K562 (cell line): ENCODE measurements around the gene ABCA7. TPM values are rescaled to one million over a fixed set of nuclear protein-coding genes. Genes with fewer than 3 reads are reported as not detected.

Experiments used
- ATF7 ChIP-seq: fragments of 450-650 bp; IDR thresholded peaks from 2 replicates; pipeline ENCODE4 v1.7.1; 2014; ENCODE audit warnings: mild to moderate bottlenecking, moderate library complexity
- HDAC6 ChIP-seq: IDR thresholded peaks from 2 replicates; pipeline ENCODE4 v1.6.1; 2012; ENCODE audit warnings: low read depth, mild to moderate bottlenecking, control low read depth, inconsistent platforms, low read length, moderate library complexity
- MYC ChIP-seq, 2 experiments: fragments of 250-450 bp in 1 of 2; sonication (Bioruptor Pico) in 1 of 2; IDR thresholded peaks; 2 replicates each; pipeline versions ENCODE4 v1.5.1 to v1.6.1; 2012 to 2021; ENCODE audit warnings: low read depth in 2 of 2, borderline replicate concordance in 1 of 2, improper control_type of control experiment in 1 of 2, low read length in 1 of 2, mild to moderate bottlenecking in 1 of 2, moderate library complexity in 1 of 2
- PBX2 ChIP-seq, 2 experiments: IDR thresholded peaks in 1 of 2; conservative IDR thresholded peaks in 1 of 2; 2 replicates each; pipeline ENCODE4 v1.6.1; 2016; ENCODE audit warnings: low read depth in 2 of 2, mild to moderate bottlenecking in 1 of 2, missing compliant biosample characterization in 1 of 2, missing genetic modification characterization in 1 of 2, moderate library complexity in 1 of 2
- PHB2 ChIP-seq: fragments of 450-650 bp; IDR thresholded peaks from 2 replicates; pipeline ENCODE4 v1.6.1; 2017; ENCODE audit warnings: low read depth
- POLR2G ChIP-seq: fragments of 200-400 bp; formaldehyde crosslinking; IDR thresholded peaks from 2 replicates; pipeline ENCODE4 v1.6.1; 2017; ENCODE audit warnings: low read depth, mild to moderate bottlenecking, antibody characterized with exemption, low read length, moderate library complexity
- RBBP5 ChIP-seq: fragments of 200-600 bp; sonication (generic); IDR thresholded peaks from 2 replicates; pipeline ENCODE4 v1.6.1; 2012; ENCODE audit warnings: borderline replicate concordance, mild to moderate bottlenecking, low read length, control low read depth, inconsistent platforms; ENCODE audit not compliant: insufficient read depth, poor library complexity, severe bottlenecking
- REST ChIP-seq, 2 experiments: fragments of 450-650 bp; formaldehyde crosslinking in 1 of 2; IDR thresholded peaks; 2 replicates each; pipeline versions ENCODE4 v1.4.0 to v1.6.1; 2014 to 2020; ENCODE audit warnings: mild to moderate bottlenecking in 2 of 2, borderline replicate concordance in 1 of 2, low read depth in 1 of 2
- TFAP4 ChIP-seq: sonication (generic); formaldehyde crosslinking; IDR thresholded peaks from 2 replicates; pipeline ENCODE4 v1.8.0; 2022; ENCODE audit warnings: missing genetic modification reagents, mild to moderate bottlenecking, moderate library complexity, borderline replicate concordance
- ZNF124 ChIP-seq: sonication (generic); formaldehyde crosslinking; IDR thresholded peaks from 2 replicates; pipeline ENCODE4 v1.8.1; 2022; ENCODE audit warnings: missing genetic modification reagents
- ZNF41 ChIP-seq: fragments of 250-450 bp; sonication (Bioruptor Pico); conservative IDR thresholded peaks from 2 replicates; pipeline ENCODE4 v1.4.0; 2020; ENCODE audit warnings: mild to moderate bottlenecking
- polyA plus RNA-seq, 8 experiments: library from polyadenylated mRNA; depleted of rRNA in 4 of 8; stranded (reverse) in 5 of 8; unstranded in 3 of 8; fragments of >200 nt; fragmentation: Nextera tagmentation in 2 of 8; fragmentation: Illumina TruSeq in 1 of 8; extraction: Ambion mirVana in 2 of 8; extraction: Trizol in 1 of 8; gene quantifications; 2 replicates each; pipeline versions ENCODE4 v1.2.1 to v1.2.3, GENCODE V29; 2011 to 2014; ENCODE audit warnings: inconsistent platforms in 1 of 8, missing spikeins in 1 of 8
- total RNA-seq, 7 experiments: library from RNA; depleted of rRNA in 6 of 7; stranded (reverse); fragments of >200 nt in 6 of 7; fragmentation: Illumina TruSeq in 2 of 7; extraction: Trizol in 2 of 7; gene quantifications; 2 replicates each; pipeline versions ENCODE4 v1.2.1 to v1.2.3, GENCODE V29; 2011 to 2021; ENCODE audit warnings: low replicate concordance in 1 of 7
- TF ChIP-seq, protein P1 (sequence below), 2 experiments: IDR thresholded peaks; 2 replicates each; pipeline ENCODE4 v1.6.1; 2011; ENCODE audit warnings: borderline replicate concordance in 1 of 2, control low read depth in 1 of 2, low read depth in 1 of 2, low read length in 1 of 2, mild to moderate bottlenecking in 1 of 2, mixed read lengths in 1 of 2, moderate library complexity in 1 of 2; ENCODE audit not compliant: insufficient read depth in 1 of 2, insufficient read length in 1 of 2, poor library complexity in 1 of 2, severe bottlenecking in 1 of 2; ENCODE audit errors: extremely low read depth in 1 of 2

Gene ABCA7
- total and polyA plus RNA-seq, 9 of the 15 experiments (the other 6 are each of a cell fraction or from before 2014, with no cell fraction given), result 2.3 to 96.1 (median 31.2) TPM

DNA sequence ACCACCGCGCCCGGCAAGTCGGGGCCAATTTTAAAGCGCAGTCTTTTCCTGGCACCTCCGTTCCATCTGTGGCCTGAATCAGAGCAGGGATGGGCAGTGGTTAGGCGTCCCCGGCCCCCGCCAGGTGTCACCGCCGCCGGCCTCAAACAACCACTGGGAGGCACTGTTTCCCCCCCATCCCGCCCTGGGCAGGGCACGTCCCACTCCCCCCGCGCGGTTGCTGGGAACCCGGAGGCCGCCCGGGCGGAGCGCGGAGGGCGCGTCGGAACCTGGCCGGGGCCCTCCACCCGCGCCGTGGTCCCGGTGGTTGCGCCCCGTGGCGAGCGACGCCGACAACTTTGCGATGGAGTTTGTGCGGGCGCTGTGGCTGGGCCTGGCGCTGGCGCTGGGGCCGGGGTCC lies 39.8 kb upstream of the ABCA7 start, which contains the start of gene GRIN3B (continued):
- TF ChIP-seq POLR2G, result peak; percentile 27; the same call in 1 of the 2 replicates
- 0 out of 2 replicates have a peak, but pooled peaks have one; percentile 19 for TF ChIP-seq MYC (IDR thresholded peaks at IDR 0.05; ENCODE audit: low read depth, low read length)
- no peak for TF ChIP-seq MYC (CRISPR knock-in tag; IDR thresholded peaks at IDR 0.05; ENCODE audit: borderline replicate concordance, low read depth)
- no peak for TF ChIP-seq HDAC6
- 0 out of 2 replicates have a peak, but pooled peaks have one; percentile 12 for TF ChIP-seq ATF7
- no peak for TF ChIP-seq PHB2
- peak; percentile 59; the same call in 1 of the 2 replicates for TF ChIP-seq REST (IDR thresholded peaks at IDR 0.05; ENCODE audit: borderline replicate concordance)
- no peak for TF ChIP-seq REST (CRISPR knock-in tag; IDR thresholded peaks at IDR 0.05; ENCODE audit: low read depth)
- no peak for TF ChIP-seq ZNF41 (CRISPR knock-in tag)
- no peak for TF ChIP-seq ZNF124 (CRISPR knock-in tag)
- no peak for TF ChIP-seq PBX2 (CRISPR knock-in tag; IDR thresholded peaks at IDR 0.05; ENCODE audit: low read depth)
- TF ChIP-seq PBX2 (tag; conservative IDR thresholded peaks at IDR 0.05; ENCODE audit: low read depth), result no peak
- TF ChIP-seq RBBP5, result peak; percentile 33
- peak; percentile 64; the same call in 1 of the 2 replicates for TF ChIP-seq TFAP4 (CRISPR knock-in tag)
- TF ChIP-seq, protein P1, sequence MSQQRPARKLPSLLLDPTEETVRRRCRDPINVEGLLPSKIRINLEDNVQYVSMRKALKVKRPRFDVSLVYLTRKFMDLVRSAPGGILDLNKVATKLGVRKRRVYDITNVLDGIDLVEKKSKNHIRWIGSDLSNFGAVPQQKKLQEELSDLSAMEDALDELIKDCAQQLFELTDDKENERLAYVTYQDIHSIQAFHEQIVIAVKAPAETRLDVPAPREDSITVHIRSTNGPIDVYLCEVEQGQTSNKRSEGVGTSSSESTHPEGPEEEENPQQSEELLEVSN (IDR thresholded peaks at IDR 0.05; ENCODE audit: borderline replicate concordance in 1 of 2, extremely low read depth in 1 of 2, insufficient read depth in 1 of 2, insufficient read length in 1 of 2, low read depth in 1 of 2, low read length in 1 of 2, poor library complexity in 1 of 2, severe bottlenecking in 1 of 2), result peak in 1 of 2 experiments; percentile 30
